GM19239 (cell line): ENCODE results near the gene ARHGEF17.
A peak's percentile ranks its signal among the peaks of the same experiment; 100 is the strongest.
"Not testable (repeated sequence)": the region's sequence is repeated elsewhere in the genome, so short reads cannot be mapped to it uniquely, and the experiment has no call there.

Experiments
- DNase-seq: peaks from one replicate; pipeline ENCODE4 v3.0.0; 2011; ENCODE audit warnings: low spot score; ENCODE audit not compliant: insufficient read length
- FAIRE-seq: peaks from 2 replicates; lab custom pipeline; 2011; peaks lifted over from hg19 to GRCh38; lab: Jason Lieb, UNC

The ARHGEF17 gene

DNA sequence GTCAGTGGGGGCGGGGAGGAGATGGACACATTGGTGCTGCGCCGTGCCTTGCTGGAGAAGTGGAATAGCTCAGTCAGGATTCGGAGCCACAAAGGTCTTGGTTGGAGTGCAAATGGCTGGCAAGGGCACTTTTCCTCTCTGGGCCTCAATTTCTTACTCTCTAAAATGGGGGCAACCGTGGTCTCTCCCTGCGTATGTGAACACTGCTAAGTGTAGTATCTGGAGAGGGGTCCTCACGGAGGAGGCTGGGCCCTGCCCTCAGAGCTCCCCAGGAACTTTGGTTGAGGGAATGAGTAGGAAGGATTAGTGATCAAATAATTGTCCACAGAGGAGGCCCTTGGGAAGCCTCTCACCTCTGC is 35.4 kb upstream of the ARHGEF17 start:
- DNase-seq (no peak), FAIRE-seq (no peak)

DNA sequence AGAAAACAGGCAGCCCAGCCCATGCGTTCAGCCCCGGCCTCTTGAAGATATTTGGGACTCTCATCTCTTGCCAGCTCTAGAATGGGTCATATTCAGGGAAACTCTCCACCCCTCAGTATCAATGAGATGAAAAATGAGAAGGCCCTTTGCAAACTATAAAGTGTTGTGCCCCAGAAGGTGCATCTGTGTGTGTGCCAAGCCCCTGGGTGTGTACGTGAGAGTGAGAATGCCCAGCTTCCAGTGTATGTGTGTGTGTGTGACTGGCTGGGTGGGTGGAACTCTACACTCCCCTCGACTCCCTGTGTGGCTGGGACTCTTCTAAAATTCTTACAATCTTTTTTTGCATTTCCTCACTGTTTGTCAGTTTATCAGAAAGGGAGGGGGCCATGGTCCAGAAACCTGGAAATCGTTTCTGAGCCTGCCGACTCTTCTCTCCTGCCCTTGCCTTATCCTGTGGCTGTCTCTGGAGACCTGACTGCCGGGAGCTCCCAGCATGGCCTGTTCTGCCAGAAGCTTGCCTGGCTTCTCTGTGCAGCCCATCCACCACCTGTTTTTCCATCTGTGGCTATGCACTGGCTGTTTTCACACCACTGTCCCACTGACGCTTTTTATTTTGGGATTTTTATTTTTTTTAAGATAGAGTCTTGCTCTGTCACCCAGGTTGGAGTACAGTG is 34.7 kb upstream of the ARHGEF17 start:
- no peak for FAIRE-seq
- DNase-seq, result no peak

- not testable (repeated sequence) for DNase-seq, FAIRE-seq
These were observed 33.9 kb upstream of the ARHGEF17 start for GRCh38 chr11:73274191-73274590.

GRCh38 chr11:73274722-73275380 is 33.2 kb upstream of the ARHGEF17 start:
- no peak for DNase-seq
- FAIRE-seq, result no peak

- DNase-seq (no peak), FAIRE-seq (no peak)
These were observed 32.7 kb upstream of the ARHGEF17 start for GRCh38 chr11:73275381-73275750.

DNA sequence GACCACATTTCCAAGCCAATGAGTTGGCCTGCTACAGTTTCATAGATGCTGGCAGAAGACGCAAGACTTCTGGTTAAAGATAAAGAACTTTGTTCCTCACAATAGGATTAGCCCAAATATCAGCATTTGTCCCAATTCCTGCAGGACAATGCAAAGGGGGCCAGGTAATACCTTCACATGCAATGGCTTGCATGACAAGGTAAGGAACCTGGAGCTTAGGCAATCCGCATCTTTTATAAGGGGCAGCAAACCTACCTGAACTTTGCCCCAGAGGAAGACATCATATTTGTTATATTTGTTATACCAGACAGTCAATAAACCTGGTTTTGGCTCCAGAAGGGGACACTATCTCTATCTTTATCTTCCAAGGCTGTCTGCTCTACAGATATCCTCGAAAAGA is 30.6 kb upstream of the ARHGEF17 start:
- DNase-seq, result no peak
- no peak for FAIRE-seq

- DNase-seq, result no peak
These were observed 27.4 kb upstream of the ARHGEF17 start for GRCh38 chr11:73280626-73281025.

DNA sequence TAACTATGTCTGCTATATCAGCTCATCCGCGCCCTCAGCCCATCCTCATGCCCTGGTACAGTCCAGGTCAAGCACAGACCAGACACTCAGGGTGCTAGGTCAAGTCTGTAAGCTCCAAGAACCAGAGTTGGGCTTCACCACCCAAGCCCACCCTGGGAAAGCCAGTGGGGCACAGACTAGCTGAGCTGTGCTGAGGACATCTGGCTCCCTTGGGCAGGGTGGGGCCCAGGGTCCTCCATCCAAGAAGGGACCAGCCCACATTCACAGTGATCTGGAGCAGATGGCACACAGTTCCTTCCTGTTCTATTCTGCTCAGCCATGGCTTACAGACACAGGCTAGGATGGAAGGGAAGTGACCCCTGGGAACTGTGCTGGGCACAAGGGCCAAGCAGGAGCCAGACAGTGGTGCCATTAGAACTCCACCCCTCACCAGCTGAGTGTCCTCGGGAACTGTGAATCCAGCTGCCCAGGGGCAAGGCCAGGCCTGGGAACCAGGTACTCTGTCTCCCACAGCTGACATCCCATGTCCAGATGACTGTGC is 26.8 kb upstream of the ARHGEF17 start:
- FAIRE-seq (no peak), DNase-seq (no peak)

More at GRCh38 chr11:73280626-73281025, 27.4 kb upstream of the ARHGEF17 start:
- no peak for FAIRE-seq

DNA sequence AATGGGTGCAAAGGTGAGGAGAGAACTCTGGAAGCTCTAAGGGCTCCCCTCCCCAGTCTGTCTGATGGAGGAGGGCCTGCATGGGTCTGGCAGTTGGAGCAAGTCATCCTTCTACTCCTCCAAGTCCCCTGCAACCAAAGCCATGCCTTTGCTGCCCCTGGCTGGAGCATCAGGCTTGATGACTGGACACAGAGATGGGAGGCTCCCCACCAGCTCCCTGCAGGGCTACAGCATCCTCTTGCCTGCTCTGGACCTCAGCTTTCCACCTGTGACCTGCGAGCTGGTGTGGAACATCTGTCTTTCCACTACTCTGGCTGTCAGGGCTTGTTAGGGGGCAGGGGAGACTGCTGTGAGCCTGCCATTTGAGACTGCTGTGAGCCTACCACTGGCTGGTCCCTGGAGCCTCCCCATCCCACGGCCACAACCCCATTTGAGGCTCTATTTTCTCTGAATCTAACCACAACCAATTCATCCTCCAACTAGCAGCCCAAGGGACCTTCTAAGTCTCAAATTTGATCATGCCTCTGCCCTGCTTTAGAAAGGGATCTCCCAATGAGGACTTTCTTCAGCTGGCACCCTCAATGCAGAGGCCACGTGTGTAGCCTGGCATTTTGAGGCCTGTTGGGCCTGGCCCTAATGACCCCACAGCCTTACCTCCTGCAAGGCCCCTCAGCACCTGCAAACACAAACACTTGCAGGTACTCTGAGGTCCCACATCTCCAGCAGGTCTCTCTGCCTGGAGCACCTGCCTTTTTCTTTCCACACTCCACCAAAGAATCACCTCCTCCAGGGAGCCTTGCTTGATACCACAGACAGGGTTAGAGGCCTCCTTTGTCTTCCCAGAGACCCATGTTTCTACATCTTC is 26.0 kb upstream of the ARHGEF17 start:
- FAIRE-seq (no peak), DNase-seq (no peak)

- FAIRE-seq (no peak), DNase-seq (no peak)
These were observed 24.6 kb upstream of the ARHGEF17 start for GRCh38 chr11:73283276-73284000.

GRCh38 chr11:73284106-73284505 is 24.0 kb upstream of the ARHGEF17 start:
- DNase-seq (no peak), FAIRE-seq (no peak)

DNA sequence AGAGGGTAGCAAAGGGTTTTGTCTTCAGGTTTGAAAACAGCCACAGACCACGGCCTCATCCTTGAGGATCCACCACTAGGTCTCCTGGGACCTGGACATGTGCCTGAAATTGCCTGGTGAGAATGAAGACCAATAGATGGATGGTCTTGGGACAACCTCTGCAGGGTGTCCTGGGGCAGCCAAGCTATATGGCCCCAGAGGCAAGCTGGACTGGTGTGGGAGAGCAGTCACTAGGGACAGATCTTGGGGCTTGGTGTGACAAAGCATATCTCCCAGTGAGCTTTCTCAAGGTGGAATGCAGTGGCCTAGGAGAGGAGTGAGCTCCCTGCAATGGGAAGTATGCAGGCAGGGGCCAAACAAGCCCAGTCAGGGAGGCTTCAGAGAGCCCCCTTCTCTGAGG is 22.4 kb upstream of the ARHGEF17 start:
- DNase-seq (no peak), FAIRE-seq (no peak)

DNA sequence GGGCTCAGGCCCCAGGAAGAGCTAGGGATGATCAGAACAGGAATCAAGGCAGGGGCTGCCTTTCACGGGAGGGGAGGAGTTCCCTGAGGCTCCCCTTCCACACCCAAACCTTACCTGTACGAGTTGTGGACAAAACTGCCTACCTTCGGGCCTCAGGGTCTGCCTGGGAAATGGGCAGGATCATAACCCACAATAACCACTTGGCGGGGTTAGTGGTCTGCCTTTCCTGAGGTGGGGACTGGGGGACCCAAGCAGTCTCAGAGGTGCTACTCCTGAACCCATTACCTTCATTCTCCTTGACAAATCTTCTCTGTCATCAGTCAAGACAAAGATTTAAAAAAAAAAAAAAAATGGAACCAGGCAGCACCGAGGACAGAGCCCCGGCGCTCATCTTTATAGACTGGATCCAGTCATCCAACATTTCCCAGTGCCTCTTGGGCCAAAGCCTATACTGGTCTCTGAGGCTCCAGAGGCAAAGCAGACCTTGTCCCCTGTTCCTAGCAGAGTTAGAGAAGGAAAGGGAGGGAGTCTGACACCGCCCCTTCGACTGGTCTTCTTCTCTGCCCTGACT is 21.8 kb upstream of the ARHGEF17 start:
- FAIRE-seq (no peak), DNase-seq (no peak)

DNA sequence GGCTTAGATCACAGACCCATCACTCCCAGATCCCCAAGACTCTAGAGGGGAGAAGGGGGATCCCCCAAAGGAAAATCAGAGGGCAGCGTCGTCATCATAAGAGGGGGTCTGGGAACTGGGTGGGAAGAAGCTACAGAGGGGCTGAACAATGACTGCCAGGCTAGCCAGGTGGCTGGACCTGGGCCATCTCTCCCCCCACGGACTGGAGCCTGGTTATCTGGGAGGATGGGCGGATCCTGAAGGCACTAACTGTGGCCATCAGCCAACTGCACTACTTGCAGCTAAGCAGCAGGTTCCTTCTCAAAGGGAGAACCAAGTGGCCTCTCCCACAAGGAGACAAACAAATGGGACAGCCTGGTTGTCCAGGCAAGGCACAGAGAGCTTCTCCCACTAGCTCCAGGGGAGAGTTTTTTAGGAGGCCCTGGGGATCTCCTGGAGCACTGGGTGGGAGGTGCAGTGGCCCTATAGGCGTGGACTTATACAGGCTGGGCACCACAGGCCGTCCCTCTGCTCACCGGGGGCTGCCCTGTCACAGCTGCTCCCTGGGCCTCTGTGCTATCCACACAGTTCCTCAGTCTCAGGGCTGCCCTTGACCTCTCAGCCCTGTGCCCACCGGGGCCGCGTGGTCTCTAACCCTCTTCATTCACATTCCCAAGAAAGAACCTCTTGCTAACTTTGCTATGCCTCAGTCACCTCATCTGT is 20.5 kb upstream of the ARHGEF17 start:
- no peak for FAIRE-seq
- no peak for DNase-seq

DNA sequence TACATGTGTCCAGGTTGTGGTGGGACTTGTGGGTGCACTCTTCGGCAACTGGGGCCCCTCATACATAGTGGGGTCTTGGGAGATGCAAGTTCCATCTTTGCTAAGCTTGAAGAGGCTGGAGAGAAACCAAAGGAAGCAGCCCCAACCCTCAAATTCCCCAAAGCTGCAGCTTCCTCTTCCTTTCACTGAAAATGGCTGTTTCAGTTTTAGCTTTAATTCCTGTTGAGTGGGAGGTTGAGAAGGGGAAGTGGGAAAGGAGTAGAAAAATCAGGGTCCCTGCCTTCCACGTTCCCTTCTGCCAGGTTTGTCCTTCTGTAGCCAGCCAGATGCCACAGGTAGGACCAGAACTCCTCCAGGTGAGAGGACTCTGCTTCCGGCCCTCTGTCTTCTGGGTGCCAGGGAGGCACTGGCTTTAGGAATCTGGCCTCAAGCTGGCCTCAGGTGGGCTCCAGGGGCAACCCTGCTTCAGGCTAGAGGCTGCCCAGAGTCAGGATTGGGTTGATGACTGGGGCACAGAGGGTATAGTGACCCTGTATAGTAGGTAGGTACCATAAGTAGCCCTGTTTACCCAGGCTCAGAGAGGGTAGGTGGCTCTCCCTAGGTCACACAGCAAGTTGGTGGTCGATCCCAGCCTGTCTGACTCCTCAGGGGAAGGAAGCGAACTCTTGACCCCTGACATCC is 19.7 kb upstream of the ARHGEF17 start:
- DNase-seq, result no peak
- FAIRE-seq, result no peak

DNA sequence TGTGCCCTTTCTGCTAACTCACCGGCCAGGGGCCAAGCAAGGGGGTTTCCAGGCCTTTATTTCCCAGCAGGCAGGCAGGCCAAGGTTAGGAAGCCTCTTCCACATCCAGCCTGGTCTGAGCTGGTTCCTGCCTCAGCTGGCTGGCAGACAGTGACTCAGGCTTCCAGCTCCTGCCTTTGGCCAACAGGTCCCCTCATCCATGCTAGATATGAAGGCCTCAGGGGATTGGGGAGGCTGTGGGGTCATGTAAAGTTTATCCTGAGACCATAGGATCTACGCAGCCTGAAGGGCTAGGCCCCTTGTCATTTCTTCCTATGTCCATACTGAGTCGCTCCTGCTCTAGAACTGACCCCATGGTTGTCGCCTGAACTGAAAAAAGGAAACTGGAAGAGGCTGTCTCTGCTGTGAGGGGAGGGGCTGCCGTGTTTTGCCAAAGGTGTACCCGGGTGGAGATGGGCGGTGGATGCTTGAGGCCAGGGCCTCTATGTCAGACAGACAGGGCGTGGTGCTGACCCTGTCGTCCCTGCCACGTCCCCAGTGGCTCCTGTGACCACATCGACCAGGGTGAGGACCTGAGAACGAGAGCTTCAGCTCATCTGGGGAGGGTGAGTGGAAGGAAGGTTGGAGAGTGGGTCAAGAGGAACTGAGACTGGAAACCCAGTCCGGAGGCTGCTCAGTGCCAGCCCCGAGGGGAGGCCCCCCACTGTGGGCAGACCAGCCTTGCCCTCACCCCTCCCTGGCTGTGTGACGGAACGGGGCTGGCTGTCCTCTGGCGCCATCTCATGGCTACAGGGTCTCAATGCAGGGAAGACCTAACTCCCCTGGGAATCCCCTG is 19.0 kb upstream of the ARHGEF17 start:
- peak; percentile 95 for FAIRE-seq

GRCh38 chr11:73290536-73290935 is 17.5 kb upstream of the ARHGEF17 start:
- FAIRE-seq (no peak), DNase-seq (no peak)

More for the DNA sequence above, 19.0 kb upstream of the ARHGEF17 start:
- DNase-seq, result peak; percentile 69

GRCh38 chr11:73291196-73291595 is 16.9 kb upstream of the ARHGEF17 start:
- FAIRE-seq (no peak), DNase-seq (no peak)
